Tibial artery (tissue), 4 donors: ENCODE data around the gene TREH.
"Not testable (repeated sequence)": the region's sequence is repeated elsewhere in the genome, so short reads cannot be mapped to it uniquely, and the experiment has no call there.

ENCODE experiments used
- DNase-seq, 2 donors: peaks; one replicate each; pipeline ENCODE4 v3.0.0-alpha.2; 2019
- H3K27ac ChIP-seq, 2 donors: fragments of 200-600 bp; sonication (generic) in 1 of 2; 1 replicate in 1 of 2; 2 replicates in 1 of 2; pipeline ENCODE4 v1.5.1; 2018 to 2019; ENCODE audit warnings: mild to moderate bottlenecking in 1 of 2
- H3K27me3 ChIP-seq, 2 donors: fragments of 200-600 bp; sonication (generic) in 1 of 2; one replicate each; pipeline versions ENCODE4 v1.5.1 to v1.6.0; 2016 to 2019
- H3K36me3 ChIP-seq, 3 donors: fragments of 200-600 bp; sonication (generic) in 2 of 3; one replicate each; pipeline ENCODE4 v1.5.1; 2016 to 2019; ENCODE audit warnings: mild to moderate bottlenecking in 2 of 3
- H3K4me1 ChIP-seq, 4 donors: fragments of 200-600 bp; sonication (generic) in 2 of 4; 1 replicate in 3 of 4; 2 replicates in 1 of 4; pipeline ENCODE4 v1.5.1; 2016 to 2019
- H3K4me3 ChIP-seq, 2 donors: fragments of 200-600 bp; sonication (generic) in 1 of 2; 1 replicate in 1 of 2; 2 replicates in 1 of 2; pipeline ENCODE4 v1.5.1; 2018 to 2019; ENCODE audit warnings: mild to moderate bottlenecking in 2 of 2
- H3K9me3 ChIP-seq, 3 donors: fragments of 200-600 bp; sonication (generic) in 1 of 3; one replicate each; pipeline ENCODE4 v1.5.1; 2016 to 2019
- intact Hi-C: fragments of 100-400 bp; cut with DNase I; formaldehyde crosslinking; loops from one replicate; pipeline ENCODE4 v1.15.0; 2023; ENCODE audit warnings: low total_unique reads
- TF ChIP-seq, protein P1 (sequence below), 2 experiments: fragments of 200-600 bp in 1 of 2; fragments of 450-650 bp in 1 of 2; IDR thresholded peaks; one replicate each; pipeline ENCODE4 v1.5.1; 2017 to 2019; ENCODE audit warnings: antibody characterized with exemption in 2 of 2, mild to moderate bottlenecking in 1 of 2, moderate library complexity in 1 of 2

Gene TREH

DNA sequence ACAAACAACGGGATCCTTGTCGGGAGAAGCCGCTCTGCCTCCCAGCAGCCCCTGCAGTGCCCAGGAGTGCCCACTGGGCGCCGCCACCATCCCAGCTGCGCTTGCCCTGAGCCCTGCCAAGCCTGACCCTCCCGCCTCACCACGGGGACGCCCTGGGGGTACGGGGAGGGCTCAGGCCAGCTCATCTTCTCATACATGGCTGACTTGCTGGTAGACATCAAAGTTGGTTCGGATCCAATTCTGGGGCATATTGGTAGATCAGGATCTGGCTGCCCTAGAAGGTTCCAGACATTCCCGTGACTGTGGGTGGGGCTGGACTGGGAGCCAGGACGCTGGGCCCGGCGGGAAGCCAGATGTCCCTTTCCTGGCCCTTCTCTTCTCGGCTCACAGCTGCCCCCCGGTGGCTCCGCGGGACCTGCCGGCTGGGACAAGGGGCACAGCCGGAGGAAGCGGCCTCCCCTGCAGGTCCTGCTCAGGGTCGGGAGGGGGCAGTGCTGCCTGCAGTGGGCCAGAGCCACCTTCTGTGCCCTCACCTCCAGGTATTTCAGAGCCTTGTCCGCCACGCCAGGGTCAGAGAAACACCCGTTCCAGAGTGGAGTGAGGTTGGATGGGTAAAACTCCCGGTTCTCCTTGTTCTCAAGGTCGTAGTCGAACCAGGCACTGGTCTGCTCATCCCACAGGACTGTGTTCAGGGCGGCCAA lies 10.6 kb upstream of the TREH start:
- DNase-seq = peak; percentile 76 to 97
- Histone ChIP-seq H3K36me3 (no peaks in the 10 kb centered on the region), H3K4me1 (peaks cover 0 to 17% (median 12%) of the 10 kb centered on the region in 4 donors), H3K4me3 (peak overlapping the region; percentile 41 to 42), H3K9me3 (no peaks in the 10 kb centered on the region), H3K27ac (peak overlapping the region; percentile 71 to 72), H3K27me3 (no peaks in the 10 kb centered on the region)
- TF ChIP-seq, protein P1, sequence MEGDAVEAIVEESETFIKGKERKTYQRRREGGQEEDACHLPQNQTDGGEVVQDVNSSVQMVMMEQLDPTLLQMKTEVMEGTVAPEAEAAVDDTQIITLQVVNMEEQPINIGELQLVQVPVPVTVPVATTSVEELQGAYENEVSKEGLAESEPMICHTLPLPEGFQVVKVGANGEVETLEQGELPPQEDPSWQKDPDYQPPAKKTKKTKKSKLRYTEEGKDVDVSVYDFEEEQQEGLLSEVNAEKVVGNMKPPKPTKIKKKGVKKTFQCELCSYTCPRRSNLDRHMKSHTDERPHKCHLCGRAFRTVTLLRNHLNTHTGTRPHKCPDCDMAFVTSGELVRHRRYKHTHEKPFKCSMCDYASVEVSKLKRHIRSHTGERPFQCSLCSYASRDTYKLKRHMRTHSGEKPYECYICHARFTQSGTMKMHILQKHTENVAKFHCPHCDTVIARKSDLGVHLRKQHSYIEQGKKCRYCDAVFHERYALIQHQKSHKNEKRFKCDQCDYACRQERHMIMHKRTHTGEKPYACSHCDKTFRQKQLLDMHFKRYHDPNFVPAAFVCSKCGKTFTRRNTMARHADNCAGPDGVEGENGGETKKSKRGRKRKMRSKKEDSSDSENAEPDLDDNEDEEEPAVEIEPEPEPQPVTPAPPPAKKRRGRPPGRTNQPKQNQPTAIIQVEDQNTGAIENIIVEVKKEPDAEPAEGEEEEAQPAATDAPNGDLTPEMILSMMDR (IDR thresholded peaks at IDR 0.05) = peak; percentile 83 to 90
- intact Hi-C loops = loop anchor here (2.0 to 10.0 kb wide), 3 partner anchors 95 to 267 kb away; partner anchors contain the start of gene UPK2

DNA sequence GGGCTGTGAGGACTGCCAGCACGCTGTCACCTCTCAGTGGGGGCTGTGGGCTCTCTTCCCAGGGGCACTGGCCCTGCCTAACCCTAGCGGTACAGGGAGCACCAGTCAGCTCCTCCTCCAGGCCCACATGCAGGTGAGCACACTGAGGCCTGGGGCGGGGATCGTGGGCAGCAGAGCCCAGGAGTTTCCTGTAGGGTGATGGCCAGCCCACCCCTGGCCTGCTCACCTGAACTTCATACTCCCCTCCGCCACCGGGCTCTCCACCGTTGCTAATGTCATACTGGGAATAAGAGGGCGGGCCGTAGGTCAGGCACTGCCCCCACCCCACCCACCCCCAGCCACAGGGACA lies 10.0 kb upstream of the TREH start:
- TF ChIP-seq, protein P1 (IDR thresholded peaks at IDR 0.05) = no peak
- peak in 1 of 2 donors; percentile 69 for DNase-seq
- Histone ChIP-seq H3K27me3 (no peaks in the 10 kb centered on the region), H3K4me1 (peaks cover 0 to 17% (median 12%) of the 10 kb centered on the region in 4 donors), H3K36me3 (no peaks in the 10 kb centered on the region), H3K27ac (peak overlapping the region; percentile 71 to 72), H3K4me3 (peak overlapping the region; percentile 41 to 42), H3K9me3 (no peaks in the 10 kb centered on the region)
- intact Hi-C loops = loop anchor here (2.0 to 5.0 kb wide), 2 partner anchors 253 to 267 kb away; partner anchors contain the start of gene UPK2

DNA sequence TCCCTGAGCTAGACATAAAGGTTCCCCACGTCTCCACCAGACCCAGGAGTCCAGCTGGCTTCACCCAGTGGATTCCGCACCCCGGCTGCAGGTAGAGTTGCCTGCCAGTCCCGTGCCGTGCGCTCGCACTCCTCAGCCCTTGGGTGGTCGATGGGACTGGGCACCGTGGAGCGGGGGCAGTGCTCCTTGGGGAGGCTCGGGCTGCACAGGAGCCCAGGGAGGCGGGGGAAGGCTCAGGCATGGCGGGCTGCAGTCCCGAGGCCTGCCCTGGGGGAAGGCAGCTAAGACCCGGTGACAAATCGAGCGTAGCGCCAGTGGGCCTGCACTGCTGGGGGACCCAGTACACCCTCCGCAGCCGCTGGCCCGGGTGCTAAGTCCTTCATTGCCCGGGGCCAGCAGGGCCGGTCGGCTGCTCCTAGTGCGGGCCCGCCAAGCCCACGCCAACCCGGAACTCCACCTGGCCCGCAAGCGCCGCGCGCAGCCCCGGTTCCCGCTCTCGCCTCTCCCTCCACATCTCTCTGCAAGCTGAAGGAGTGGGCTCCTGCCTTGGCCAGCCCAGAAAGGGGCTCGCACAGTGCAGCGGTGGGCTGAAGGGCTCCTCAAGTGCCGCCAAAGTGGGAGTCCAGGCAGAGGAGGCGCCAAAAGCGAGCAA lies 9.5 kb upstream of the TREH start:
- TF ChIP-seq, protein P1 (IDR thresholded peaks at IDR 0.05) = no peak
- intact Hi-C loops = loop anchor here (2.0 to 5.0 kb wide), 2 partner anchors 253 to 268 kb away; partner anchors contain the start of gene UPK2
- peaks cover 0 to 17% (median 12%) of the 10 kb centered on the region in 4 donors for H3K4me1 ChIP-seq
- no peaks in the 10 kb centered on the region for H3K27me3 ChIP-seq
- H3K36me3 ChIP-seq = no peaks in the 10 kb centered on the region
- DNase-seq = no peak
- H3K9me3 ChIP-seq = no peaks in the 10 kb centered on the region
- peak overlapping the region; percentile 71 to 72 for H3K27ac ChIP-seq
- H3K4me3 ChIP-seq = peak overlapping the region in 1 of 2 donors; percentile 41

DNA sequence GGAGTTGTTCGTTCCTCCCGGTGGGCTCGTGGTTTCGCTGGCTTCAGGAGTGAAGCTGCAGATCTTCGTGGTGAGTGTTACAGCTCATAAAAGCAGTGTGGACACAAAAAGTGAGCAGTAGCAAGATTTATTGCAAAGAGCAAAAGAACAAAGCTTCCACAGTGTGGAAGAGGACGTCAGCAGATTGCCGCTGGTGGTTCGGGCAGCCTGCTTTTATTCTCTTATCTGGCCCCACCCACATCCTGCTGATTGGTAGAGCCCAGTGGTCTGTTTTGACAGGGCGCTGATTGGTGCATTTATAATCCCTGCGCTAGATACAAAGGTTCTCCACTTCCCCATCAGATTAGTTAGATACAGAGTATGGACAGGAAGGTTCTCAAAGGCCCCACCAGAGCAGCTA lies 8.9 kb upstream of the TREH start:
- not testable (repeated sequence) for DNase-seq, H3K36me3 ChIP-seq, H3K27me3 ChIP-seq, H3K27ac ChIP-seq, H3K4me3 ChIP-seq, H3K9me3 ChIP-seq
- H3K4me1 ChIP-seq = peaks cover 0 to 17% (median 12%) of the 10 kb centered on the region in 4 donors
- intact Hi-C loops = loop anchor here (2.0 to 5.0 kb wide), 2 partner anchors 254 to 268 kb away; partner anchors contain the start of gene UPK2

DNA sequence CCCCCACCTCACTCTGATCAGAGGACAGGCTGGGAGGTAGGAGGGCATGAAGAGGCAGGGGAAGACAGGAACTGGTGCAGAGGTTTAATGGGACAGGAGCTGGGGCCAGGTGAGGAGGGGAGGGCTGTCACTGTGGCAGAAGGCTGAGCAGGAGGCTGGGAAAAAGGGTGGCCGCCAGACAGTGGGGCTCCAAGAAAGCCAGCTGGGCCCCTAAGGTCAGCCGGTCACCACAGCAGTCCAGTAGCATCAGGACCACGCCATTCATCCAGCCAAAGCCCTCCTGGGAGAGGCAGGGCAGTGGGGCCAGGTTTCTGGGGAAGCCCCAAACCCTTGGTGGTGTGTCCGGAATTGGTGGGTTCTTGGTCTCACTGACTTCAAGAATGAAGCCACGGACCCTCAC lies 8.5 kb upstream of the TREH start:
- no peaks in the 10 kb centered on the region for H3K27me3 ChIP-seq
- DNase-seq = no peak
- H3K36me3 ChIP-seq = no peaks in the 10 kb centered on the region
- peaks cover 0 to 17% (median 12%) of the 10 kb centered on the region in 4 donors for H3K4me1 ChIP-seq
- no peaks in the 10 kb centered on the region for H3K9me3 ChIP-seq
- TF ChIP-seq, protein P1 (IDR thresholded peaks at IDR 0.05) = no peak
- intact Hi-C loops = loop anchor here (2.0 to 5.0 kb wide), 2 partner anchors 254 to 269 kb away; partner anchors contain the start of gene UPK2
- H3K4me3 ChIP-seq = no peak overlapping the region
- H3K27ac ChIP-seq = no peak overlapping the region

DNA sequence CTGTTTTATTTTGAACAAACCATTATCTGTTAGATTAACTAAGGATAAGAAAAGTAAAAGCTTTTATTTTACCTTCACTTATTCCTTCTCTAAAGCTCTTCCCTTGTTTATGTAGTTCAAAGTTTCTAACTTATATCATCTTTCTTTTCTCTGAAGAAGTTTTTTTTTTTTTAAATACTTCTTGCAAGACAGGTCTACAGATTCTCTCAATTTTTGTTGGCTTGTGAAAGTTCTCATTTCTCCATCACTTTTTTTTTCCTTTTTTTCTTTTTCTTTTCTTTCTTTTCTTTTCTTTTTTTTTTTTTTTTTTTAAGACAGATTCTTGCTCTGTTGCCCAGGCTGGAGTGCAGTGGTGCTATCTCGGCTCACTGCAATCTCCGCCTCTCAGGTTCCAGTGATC lies 4.7 kb upstream of the TREH start:
- no peak for DNase-seq
- Histone ChIP-seq H3K27me3 (no peaks in the 10 kb centered on the region), H3K36me3 (no peaks in the 10 kb centered on the region), H3K4me3 (no peak overlapping the region), H3K4me1 (peaks cover 0 to 8% (median 3%) of the 10 kb centered on the region in 4 donors), H3K9me3 (no peaks in the 10 kb centered on the region), H3K27ac (no peak overlapping the region)
- TF ChIP-seq, protein P1 (IDR thresholded peaks at IDR 0.05) = no peak
- intact Hi-C loops = no loop called here

DNA sequence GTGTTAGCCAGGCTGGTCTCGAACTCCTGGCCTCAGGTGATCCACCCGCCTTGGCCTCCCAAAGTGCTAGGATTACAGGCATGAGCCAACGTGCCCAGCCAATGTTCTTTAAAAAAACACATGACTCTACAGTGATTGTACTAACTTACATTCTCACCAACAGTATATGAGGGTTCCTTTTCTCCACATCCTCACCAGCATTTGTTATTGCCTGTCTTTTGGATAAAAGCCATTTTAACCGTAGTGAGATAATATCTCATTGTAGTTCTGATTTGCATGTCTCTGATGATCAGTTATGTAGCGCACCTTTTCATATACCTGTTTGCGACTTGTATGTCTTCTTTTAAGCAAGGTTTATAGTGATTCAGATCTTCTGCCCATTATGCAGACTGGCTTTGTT lies 3.5 kb upstream of the TREH start:
- H3K4me3 ChIP-seq, intact Hi-C loops, H3K27me3 ChIP-seq, H3K9me3 ChIP-seq, H3K36me3 ChIP-seq, H3K27ac ChIP-seq: not testable (repeated sequence)
- DNase-seq = peak in 1 of 2 donors; percentile 7
- H3K4me1 ChIP-seq = peaks cover 0 to 10% (median 0%) of the 10 kb centered on the region in 4 donors
